ENCODE results near the gene GCK.
"Not testable (repeated sequence)": the region's sequence is repeated elsewhere in the genome, so short reads cannot be mapped to it uniquely, and the experiment has no call there.

Gene GCK

DNA sequence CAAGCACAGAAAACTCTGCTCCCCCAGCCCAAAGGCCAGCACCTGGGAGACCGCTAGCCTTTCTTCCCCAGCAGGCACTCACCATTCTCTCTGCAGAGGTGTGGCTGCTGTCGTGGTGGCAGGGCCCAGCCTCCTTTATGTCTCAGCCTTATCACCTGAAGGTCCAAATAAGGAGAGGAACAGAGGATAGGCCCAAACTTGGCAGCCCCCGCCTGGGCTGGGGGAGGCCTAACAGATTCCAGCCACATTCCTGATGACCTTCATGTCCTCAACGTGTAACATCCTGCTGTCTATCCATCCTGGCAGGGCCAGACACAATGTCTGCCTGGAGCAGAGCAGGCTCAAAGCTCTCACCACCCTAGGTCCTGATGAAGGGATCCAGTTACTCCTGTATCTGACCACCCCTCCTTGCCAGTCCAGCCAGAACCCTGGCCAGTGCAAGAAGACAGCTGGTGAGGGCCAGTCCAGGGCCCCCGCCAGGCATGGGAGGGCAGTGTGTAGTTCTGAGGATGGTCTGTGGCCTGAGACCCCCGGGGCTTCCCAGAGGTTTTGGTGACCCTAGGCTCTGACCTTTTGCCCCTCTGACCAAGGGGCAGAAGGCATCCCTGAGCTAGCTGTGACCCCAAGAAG, 47.9 kb downstream of the GCK start, which contains the start of gene MYL7:
MYL7 (minus strand) TSS at position 112 of the 630 bp plus-strand sequence; CDS start at position 85, 27 bp downstream.
- DNase-seq (ENCODE audit: low spot score): no peak

GRCh38 chr7:44140341-44140740, 48.9 kb downstream of the GCK start:
- no peak for DNase-seq (ENCODE audit: low spot score)

DNA sequence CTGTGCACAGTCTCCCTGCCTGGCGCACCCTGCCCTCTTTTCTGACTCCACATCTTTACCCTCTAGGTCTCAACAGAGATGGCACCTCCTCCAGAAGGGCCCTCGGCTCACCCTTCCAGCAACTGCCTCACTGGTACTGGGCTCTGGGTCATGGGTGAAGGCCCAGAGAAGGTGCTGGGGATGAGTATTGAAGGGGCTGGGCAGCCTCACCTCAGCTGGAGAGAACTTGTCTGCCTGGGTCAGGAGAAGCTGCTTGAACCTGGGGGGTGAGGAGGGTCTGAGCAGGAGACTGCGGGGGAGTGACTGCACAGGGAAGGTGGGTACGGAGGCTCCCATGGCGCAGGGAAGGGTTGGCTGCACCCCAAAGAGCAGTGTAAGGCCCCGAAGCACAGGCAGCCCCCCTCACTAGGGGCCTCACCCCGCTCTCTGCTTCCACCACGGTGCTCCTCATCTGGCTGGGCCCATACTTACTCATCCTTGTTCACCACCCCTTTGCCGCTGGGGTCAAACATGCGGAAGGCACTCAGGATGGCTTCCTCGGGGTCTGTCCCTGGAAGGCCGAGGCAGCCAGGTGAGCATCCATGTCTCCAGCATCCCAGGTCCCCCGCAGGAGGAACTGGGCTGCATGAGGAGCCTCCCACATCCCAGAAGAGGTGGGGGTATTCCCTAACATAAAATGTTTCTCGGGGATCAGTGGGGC, 49.8 kb downstream of the GCK start:
- DNase-seq (ENCODE audit: low spot score): no peak

DNA sequence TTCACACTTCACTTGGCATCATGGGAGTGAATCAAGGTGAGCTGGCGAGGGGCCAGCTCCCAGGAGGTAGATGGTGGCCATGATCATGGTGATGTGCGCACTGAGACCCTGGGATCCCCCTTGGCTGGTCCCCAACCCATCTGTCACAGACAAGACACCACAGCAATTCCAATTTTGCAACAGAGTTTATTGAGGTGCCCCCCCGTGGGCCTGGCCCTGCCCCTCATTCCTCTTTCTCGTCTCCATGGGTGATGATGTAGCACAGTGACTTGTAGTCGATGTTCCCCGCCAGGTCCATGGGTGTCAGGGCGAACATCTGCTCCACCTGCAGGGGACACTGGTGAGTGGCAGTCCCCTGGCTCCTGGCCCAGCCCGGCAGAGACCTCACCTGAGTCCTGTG, 50.5 kb downstream of the GCK start:
- DNase-seq (ENCODE audit: low spot score): no peak

DNA sequence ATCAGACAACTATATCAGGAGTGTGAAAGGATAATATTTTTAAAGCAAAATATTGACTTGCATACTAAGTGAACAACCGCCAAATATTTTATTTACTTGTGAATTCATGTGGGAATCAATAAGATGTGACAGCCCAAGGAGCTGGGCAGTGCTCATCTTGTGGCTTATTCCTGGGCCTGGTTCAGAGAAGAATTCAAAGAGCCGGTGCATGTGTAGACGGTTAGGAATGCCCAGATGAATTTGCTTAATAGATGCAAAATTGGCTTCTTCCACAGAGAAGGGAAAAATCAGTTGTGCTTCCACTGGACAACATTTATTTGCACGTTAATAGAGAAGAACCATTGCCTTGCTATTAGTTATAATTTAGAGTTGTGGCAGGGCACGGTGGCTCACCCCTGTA, 52.5 kb downstream of the GCK start:
- no peak for DNase-seq (ENCODE audit: low spot score)

- no peak for DNase-seq (ENCODE audit: low spot score)
These were observed 54.2 kb downstream of the GCK start for GRCh38 chr7:44134943-44135628.

DNA sequence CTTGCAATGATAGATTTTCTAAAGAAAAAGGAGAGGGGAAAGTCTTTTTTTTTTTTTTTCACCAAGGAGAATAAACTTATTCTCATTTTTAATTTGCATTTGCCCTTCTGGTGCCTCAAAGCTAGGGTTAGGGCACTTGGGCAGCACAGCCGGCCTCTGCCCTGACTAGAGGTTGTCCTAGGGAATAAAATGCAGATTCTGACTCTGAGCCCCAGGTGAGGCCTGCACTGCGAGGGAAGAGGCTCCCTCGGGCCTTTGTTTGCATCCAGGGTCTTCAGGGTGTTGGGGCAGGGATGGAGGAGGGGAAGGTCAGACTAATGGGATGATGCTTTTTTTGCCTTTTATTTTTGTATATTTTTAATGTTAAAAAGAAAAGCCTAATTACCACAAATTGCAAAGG, 55.9 kb downstream of the GCK start:
- no peak for DNase-seq (ENCODE audit: low spot score)

- peak; percentile 49 for DNase-seq (ENCODE audit: low spot score)
These were observed 57.2 kb downstream of the GCK start for GRCh38 chr7:44132039-44132438.

DNA sequence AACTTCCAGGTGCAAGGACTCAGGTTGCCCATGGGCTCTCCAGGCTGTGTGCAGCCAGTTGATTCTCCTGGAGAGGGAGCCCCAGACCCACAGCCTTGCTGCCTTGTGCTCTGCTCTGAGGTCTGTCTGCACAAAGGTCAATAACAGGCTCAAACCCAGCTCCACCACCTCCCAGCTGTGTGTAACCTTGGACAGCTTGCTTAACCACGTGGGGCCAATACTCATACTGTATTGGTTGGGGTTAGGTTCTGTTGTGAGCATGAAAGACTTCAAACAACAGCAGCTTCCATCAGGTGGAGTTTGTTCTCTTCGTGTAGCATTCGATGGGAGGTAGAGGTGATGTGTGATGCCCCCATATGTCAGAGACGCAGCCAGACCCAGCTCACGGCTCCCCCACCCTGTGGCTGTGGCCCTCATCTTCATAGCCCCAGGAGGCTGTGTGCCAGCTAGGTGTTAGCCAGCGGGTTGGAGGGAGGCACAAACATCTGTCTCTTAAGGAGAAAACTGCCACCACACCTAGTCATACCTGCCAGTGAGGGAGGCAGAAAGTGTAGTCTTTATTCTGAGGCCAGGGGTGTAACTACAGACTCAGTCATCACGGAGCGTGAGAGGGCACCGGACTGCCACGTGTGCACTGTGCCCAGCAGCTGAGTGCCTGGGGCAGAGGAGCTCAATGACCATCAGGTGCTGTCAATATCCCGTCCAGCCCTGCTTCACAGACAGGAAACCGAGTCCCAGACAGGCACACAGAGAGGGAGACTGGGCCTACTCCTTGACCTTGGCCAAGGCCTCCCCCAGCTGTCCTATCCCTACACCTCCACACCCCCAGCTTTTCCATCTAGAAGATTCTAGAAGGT, 57.8 kb downstream of the GCK start:
- no peak for DNase-seq (ENCODE audit: low spot score)

- no peak for DNase-seq (ENCODE audit: low spot score)
These were observed 60.3 kb downstream of the GCK start for GRCh38 chr7:44128721-44129582.

DNA sequence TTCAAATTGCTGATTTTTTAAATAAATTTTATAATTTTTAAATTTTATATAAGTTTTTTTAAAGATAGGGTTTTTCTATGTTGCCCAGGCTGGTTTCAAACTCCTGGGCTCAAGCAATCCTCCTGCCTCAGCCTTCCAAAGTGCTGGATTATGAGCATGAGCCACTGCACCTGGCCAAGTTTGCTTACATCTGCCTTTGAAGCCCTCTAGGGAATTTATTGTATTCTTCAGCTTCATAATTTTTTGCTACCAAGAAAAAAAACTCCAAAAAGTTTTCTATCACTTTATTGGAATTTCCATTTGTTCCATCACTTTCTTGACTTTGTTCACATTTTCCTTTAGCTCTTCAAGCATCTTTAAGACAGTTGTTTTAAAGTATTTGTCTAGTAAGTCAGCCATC, 62.1 kb downstream of the GCK start:
- no peak for DNase-seq (ENCODE audit: low spot score)

DNA sequence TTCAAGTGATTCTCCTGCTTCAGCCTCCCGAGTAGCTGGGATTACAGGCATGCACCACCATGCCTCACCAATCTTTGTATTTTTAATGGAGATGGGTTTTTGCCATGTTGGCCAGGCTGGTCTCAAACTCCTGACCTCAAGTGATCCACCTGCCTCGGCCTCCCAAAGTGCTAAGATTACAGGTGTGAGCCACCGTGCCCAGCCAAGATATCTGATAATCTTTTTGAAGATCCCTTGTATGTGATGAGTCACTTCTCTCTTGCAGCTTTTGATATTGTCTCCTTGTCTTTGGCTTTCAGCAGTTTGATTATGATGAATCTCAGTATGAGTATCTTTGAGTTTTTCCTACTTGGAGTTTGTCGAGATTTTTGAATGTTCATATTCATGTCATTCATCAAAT, 62.7 kb downstream of the GCK start:
- DNase-seq (ENCODE audit: low spot score): not testable (repeated sequence)

DNA sequence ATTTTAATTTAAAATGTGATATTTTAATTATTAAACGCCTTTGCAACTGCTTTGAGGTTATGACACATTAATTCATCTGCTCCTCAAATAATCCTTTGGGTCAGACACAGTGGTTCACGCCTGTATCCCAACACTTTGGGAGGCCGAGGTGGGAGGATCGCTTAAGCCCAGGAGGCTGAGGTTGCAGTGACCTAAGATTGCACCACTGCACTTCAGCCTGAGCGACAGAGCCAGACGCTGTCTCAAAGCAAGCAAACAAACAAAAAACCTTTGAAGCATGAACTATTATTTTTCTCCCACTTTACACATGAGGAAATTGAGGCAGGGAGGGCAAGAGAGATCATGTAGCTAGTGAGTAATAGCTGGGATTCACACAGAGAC, 64.4 kb downstream of the GCK start:
- DNase-seq (ENCODE audit: low spot score): no peak

GRCh38 chr7:44123190-44124003, 65.8 kb downstream of the GCK start, which contains the start of gene POLD2:
POLD2 (minus strand) TSS chr7:44123548; CDS start chr7:44122053, 1,495 bp downstream.
- peak; percentile 100 for DNase-seq (ENCODE audit: low spot score)

- DNase-seq (ENCODE audit: low spot score): no peak
These were observed 66.7 kb downstream of the GCK start for GRCh38 chr7:44122529-44122928.

DNA sequence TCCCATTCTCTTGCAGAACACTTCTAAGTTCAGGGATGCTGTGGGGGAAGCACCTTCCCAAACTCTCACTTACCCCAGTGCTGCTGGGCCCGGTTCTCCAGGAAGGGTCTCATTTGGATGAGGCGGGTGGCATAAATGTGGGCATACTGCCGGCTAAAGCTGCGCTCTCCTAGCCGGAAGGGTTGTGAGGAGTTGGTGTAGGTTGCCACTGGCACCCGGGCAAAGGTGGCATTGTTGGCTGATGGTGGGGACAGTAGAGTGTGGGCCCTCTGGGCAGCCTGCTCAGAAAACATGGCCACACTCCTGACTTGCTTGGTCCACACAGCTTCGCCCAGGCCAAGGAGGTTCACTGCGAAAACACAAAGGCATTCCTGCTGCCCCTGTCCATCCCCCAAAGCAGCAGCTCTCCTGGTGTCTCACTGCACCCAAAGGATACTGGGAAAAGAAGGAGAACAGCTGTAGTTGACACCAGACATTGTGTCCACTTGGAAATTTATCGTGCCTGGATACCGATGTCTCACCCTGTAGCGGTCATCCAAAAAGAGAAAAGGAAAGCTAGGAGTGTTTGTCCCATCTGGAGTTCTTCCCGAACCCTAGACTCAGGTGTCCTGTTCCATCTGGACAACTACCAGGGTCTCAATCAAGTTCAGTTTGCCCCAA, 67.3 kb downstream of the GCK start:
- no peak for DNase-seq (ENCODE audit: low spot score)

- DNase-seq (ENCODE audit: low spot score): no peak
These were observed 68.8 kb downstream of the GCK start for GRCh38 chr7:44120395-44120794.

GRCh38 chr7:44119829-44120380, 69.3 kb downstream of the GCK start:
- DNase-seq (ENCODE audit: low spot score): no peak

GRCh38 chr7:44117801-44118429, 71.3 kb downstream of the GCK start:
- DNase-seq (ENCODE audit: low spot score): no peak

All from AG08396 (cell line).